Neuronal stem cell (in vitro differentiated cells): Measurements from ENCODE around the gene PLXNC1.

ENCODE experiments used
- DNase-seq: peaks from one replicate; pipeline ENCODE4 v3.0.0-alpha.2; 2013; ENCODE audit warnings: low spot score
- H2AFZ ChIP-seq: one replicate; pipeline ENCODE4 v1.6.1; 2013; ENCODE audit warnings: mild to moderate bottlenecking, low read length, inconsistent platforms
- H2AK5ac ChIP-seq: 2 replicates; pipeline ENCODE4 v1.6.1; 2013; ENCODE audit warnings: low read depth, mild to moderate bottlenecking, inconsistent platforms, low read length, moderate library complexity, mixed read lengths
- H2BK120ac ChIP-seq: 2 replicates; pipeline ENCODE4 v1.6.1; 2013; ENCODE audit warnings: low read depth, mild to moderate bottlenecking, inconsistent platforms, low read length, moderate library complexity, mixed read lengths
- H2BK12ac ChIP-seq: one replicate; pipeline ENCODE4 v1.6.1; 2013; ENCODE audit warnings: low read length, inconsistent platforms
- H2BK15ac ChIP-seq: 2 replicates; pipeline ENCODE4 v1.6.1; 2013; ENCODE audit warnings: mild to moderate bottlenecking, low read length, inconsistent platforms, mixed read lengths
- H2BK5ac ChIP-seq: one replicate; pipeline ENCODE4 v1.6.1; 2013; ENCODE audit warnings: inconsistent platforms, mild to moderate bottlenecking, low read length, moderate library complexity
- H3K14ac ChIP-seq: one replicate; pipeline ENCODE4 v1.6.1; 2013; ENCODE audit warnings: low read length, inconsistent platforms
- H3K18ac ChIP-seq: 2 replicates; pipeline ENCODE4 v1.6.1; 2013; ENCODE audit warnings: low read length, inconsistent platforms
- H3K23ac ChIP-seq: 2 replicates; pipeline ENCODE4 v1.6.1; 2013; ENCODE audit warnings: low read depth, mild to moderate bottlenecking, mixed read lengths, low read length, inconsistent platforms; ENCODE audit not compliant: poor library complexity
- H3K27ac ChIP-seq: replicated peaks from 3 replicates; pipeline ENCODE4 v1.5.1; 2013; ENCODE audit warnings: low read length, inconsistent platforms
- H3K27me3 ChIP-seq, 3 experiments: 2 replicates each; pipeline ENCODE4 v1.6.1; 2013; ENCODE audit warnings: low read length in 3 of 3, mild to moderate bottlenecking in 2 of 3, inconsistent platforms in 1 of 3, low read depth in 1 of 3, mixed read lengths in 1 of 3, moderate library complexity in 1 of 3; ENCODE audit not compliant: control insufficient read depth in 3 of 3, insufficient read depth in 3 of 3
- H3K36me3 ChIP-seq, 2 donors: replicated peaks in 1 of 2; 2 replicates each; pipeline ENCODE4 v1.6.1; 2013; ENCODE audit warnings: low read length in 2 of 2; ENCODE audit not compliant: control insufficient read depth in 2 of 2, insufficient read depth in 2 of 2
- H3K4ac ChIP-seq: 2 replicates; pipeline ENCODE4 v1.6.1; 2013; ENCODE audit warnings: inconsistent platforms, mild to moderate bottlenecking, low read length, moderate library complexity
- H3K4me1 ChIP-seq, 2 donors: 1 replicate in 1 of 2; 2 replicates in 1 of 2; pipeline ENCODE4 v1.6.1; 2013; ENCODE audit warnings: low read length in 2 of 2, low read depth in 1 of 2; ENCODE audit not compliant: control insufficient read depth in 2 of 2, insufficient read depth in 1 of 2
- H3K4me2 ChIP-seq: one replicate; pipeline ENCODE4 v1.6.1; 2013; ENCODE audit warnings: mild to moderate bottlenecking, low read length, inconsistent platforms; ENCODE audit not compliant: insufficient read depth, poor library complexity, severe bottlenecking
- H3K4me3 ChIP-seq, 2 donors: 2 replicates each; pipeline ENCODE4 v1.5.1; 2013; ENCODE audit warnings: low read length in 2 of 2, mild to moderate bottlenecking in 2 of 2, inconsistent platforms in 1 of 2, moderate library complexity in 1 of 2
- H3K79me1 ChIP-seq: one replicate; pipeline ENCODE4 v1.6.1; 2013; ENCODE audit warnings: low read depth, mild to moderate bottlenecking, inconsistent platforms, low read length, moderate library complexity
- H3K9ac ChIP-seq: one replicate; pipeline ENCODE4 v1.6.1; 2013; ENCODE audit warnings: mild to moderate bottlenecking, low read depth, low read length, inconsistent platforms; ENCODE audit not compliant: poor library complexity
- H3K9me3 ChIP-seq, 2 donors: replicated peaks in 1 of 2; 2 replicates each; pipeline versions ENCODE3 to v1.6.1; 2013; ENCODE audit warnings: low read length in 2 of 2, mild to moderate bottlenecking in 2 of 2, inconsistent platforms in 1 of 2, low read depth in 1 of 2, mixed read lengths in 1 of 2, moderate library complexity in 1 of 2; ENCODE audit not compliant: control insufficient read depth in 2 of 2, insufficient read depth in 1 of 2
- H4K8ac ChIP-seq: one replicate; pipeline ENCODE4 v1.6.1; 2013; ENCODE audit warnings: low read depth, mild to moderate bottlenecking, inconsistent platforms, low read length, moderate library complexity
- H4K91ac ChIP-seq: one replicate; pipeline ENCODE4 v1.6.1; 2013; ENCODE audit warnings: low read length, low read depth, mild to moderate bottlenecking, inconsistent platforms; ENCODE audit not compliant: poor library complexity
- WGBS, 2 donors: extraction: QIAGEN DNeasy Blood & Tissue Kit; methylation state at CpG; one replicate each; pipeline ENCODE4 v1.1.7; 2013; ENCODE audit warnings: missing lambda C conversion rate in 2 of 2, mixed read lengths in 1 of 2; ENCODE audit not compliant: insufficient read length in 2 of 2, insufficient replicate concordance in 1 of 2; ENCODE audit errors: extremely low coverage in 2 of 2; 5-methylcytosine and 5-hydroxymethylcytosine counted together

Gene PLXNC1

DNA sequence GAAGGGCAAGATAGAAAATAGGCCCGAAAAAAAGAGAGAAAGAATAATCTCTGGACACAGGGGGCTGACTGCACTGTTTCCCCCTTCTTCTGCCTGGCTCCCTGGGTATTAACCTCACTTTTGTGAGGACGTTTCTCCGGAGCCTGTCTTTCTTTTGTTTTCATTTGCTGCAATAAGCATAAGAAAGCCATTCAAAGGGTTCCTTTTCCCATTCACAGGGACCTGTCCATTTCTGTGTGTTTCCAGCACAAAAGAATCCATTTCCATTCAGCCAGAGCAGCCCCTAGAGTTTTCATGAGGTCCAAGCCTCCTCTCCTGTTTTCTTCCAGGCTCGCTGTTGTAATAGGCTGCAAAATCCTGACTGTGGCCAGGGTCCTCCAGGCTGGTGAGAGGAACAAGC is 16.8 kb downstream of the PLXNC1 start:
- H4K8ac ChIP-seq = no peak overlapping the region
- peak; percentile 42 for DNase-seq
- no CpG with 5 or more reads among the region's 4 CpGs for WGBS, 2 donors
- peak overlapping the region; percentile 77 for H3K27ac ChIP-seq
- H3K18ac ChIP-seq = no peak overlapping the region
- no peaks in the 10 kb centered on the region for H3K27me3 ChIP-seq
- H3K4me2 ChIP-seq = no peak overlapping the region
- no peaks in the 10 kb centered on the region for H3K9me3 ChIP-seq
- no peaks in the 10 kb centered on the region for H3K36me3 ChIP-seq
- no peak overlapping the region for H2BK12ac ChIP-seq
- no peak overlapping the region for H3K4ac ChIP-seq
- H3K9ac ChIP-seq = no peak overlapping the region
- H3K4me1 ChIP-seq = peaks cover 20 to 25% of the 10 kb centered on the region in 2 donors
- H4K91ac ChIP-seq = no peak overlapping the region
- no peak overlapping the region for H2AK5ac ChIP-seq
- no peak overlapping the region for H3K14ac ChIP-seq
- peak overlapping the region in 1 of 2 donors; percentile 40 for H3K4me3 ChIP-seq
- no peak overlapping the region for H2BK120ac ChIP-seq
- H2BK15ac ChIP-seq = no peak overlapping the region
- H2BK5ac ChIP-seq = no peak overlapping the region
- peak overlapping the region; percentile 80 for H2AFZ ChIP-seq
- no peak overlapping the region for H3K23ac ChIP-seq
- no peaks in the 10 kb centered on the region for H3K79me1 ChIP-seq

DNA sequence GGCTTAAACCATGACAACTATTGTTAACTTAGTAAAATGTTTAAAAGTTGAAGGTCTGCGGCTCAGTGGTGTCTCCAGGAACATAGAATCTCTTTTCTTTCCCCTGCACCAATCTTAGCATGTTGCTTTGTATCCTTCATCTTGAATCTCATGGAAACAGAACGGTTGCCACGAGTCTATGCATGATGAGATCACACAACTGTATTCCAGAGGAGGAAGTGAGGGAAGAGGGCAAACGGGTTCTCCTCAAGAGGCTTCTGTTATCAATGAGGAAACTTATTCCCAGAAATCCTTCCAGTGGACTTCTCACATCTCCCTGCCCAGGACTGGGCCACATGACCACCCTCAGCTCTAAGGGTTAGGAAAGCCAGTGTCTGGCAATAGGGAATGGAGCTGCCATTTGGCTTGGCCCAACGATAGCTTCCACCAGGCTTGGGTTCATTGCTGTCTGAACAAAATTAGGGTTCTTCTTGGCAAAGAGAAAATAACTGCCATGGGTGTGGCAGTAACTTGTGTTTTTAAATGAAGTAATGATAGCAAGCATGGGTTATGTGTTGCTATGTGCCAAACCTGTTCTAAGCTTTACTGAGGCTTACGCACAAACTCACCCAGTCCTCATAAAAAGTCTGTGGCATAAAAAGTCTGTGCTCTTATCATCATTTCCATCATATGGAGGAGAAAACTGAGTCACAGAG is 17.4 kb downstream of the PLXNC1 start:
- Histone ChIP-seq H3K9ac (no peak overlapping the region), H3K4me3 (peak overlapping the region in 1 of 2 donors; percentile 40), H3K14ac (no peak overlapping the region), H3K4ac (no peak overlapping the region), H2AK5ac (no peak overlapping the region), H3K79me1 (no peaks in the 10 kb centered on the region), H3K23ac (no peak overlapping the region), H3K4me2 (no peak overlapping the region), H4K8ac (no peak overlapping the region), H3K36me3 (no peaks in the 10 kb centered on the region), H3K27ac (peak overlapping the region; percentile 77), H2AFZ (peak overlapping the region; percentile 80), H2BK15ac (no peak overlapping the region), H2BK5ac (no peak overlapping the region), H2BK120ac (no peak overlapping the region), H3K27me3 (no peaks in the 10 kb centered on the region), H2BK12ac (no peak overlapping the region), H3K9me3 (no peaks in the 10 kb centered on the region), H3K4me1 (peaks cover 20 to 25% of the 10 kb centered on the region in 2 donors), H3K18ac (no peak overlapping the region), H4K91ac (no peak overlapping the region)
- WGBS, 2 donors = no CpG with 5 or more reads among the region's 6 CpGs
- no peak for DNase-seq

DNA sequence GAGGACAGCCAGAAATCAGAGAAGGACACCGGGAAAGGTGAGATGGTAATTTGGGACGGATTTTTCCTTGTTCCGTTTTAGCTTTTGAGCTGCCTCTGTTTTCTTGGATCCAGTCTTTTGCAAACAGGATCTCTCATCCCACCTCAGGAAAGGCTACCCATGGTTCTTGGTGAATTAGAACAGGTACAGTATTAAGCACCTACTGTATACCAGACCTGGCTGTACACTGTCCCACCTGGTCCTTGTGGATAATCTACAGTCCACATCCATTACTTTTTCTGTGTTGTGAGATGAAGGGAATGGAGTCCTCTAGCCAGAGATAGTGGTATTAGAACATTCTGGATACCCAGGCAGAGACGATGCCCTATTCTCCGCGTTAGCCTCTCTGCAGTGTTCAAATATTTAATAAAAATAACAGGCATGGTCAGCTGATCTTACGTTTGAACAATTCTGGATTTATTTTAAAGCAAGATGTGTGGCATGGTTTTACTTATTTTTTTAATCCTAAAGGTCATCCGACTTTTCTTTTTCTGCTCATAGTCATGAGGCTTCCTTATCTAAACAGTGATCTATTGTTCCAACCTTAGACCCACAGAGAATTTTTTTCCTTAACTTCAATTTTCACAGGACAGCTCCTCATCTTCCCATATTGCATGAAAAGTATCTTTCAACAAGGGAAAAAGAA is 18.8 kb downstream of the PLXNC1 start:
- Histone ChIP-seq H3K4ac (no peak overlapping the region), H3K27ac (no peak overlapping the region), H3K18ac (no peak overlapping the region), H2BK12ac (no peak overlapping the region), H3K4me2 (no peak overlapping the region), H3K4me3 (no peak overlapping the region), H3K14ac (no peak overlapping the region), H4K91ac (no peak overlapping the region), H3K27me3 (no peaks in the 10 kb centered on the region), H2AK5ac (no peak overlapping the region), H2BK15ac (no peak overlapping the region), H3K79me1 (no peaks in the 10 kb centered on the region), H2BK5ac (no peak overlapping the region), H2BK120ac (no peak overlapping the region), H3K9ac (no peak overlapping the region), H2AFZ (no peak overlapping the region), H3K4me1 (peaks cover 27% of the 10 kb centered on the region in 2 donors), H3K9me3 (no peaks in the 10 kb centered on the region), H3K23ac (no peak overlapping the region), H4K8ac (no peak overlapping the region), H3K36me3 (no peaks in the 10 kb centered on the region)
- DNase-seq = no peak
- no CpG with 5 or more reads among the region's 8 CpGs for WGBS, 2 donors

DNA sequence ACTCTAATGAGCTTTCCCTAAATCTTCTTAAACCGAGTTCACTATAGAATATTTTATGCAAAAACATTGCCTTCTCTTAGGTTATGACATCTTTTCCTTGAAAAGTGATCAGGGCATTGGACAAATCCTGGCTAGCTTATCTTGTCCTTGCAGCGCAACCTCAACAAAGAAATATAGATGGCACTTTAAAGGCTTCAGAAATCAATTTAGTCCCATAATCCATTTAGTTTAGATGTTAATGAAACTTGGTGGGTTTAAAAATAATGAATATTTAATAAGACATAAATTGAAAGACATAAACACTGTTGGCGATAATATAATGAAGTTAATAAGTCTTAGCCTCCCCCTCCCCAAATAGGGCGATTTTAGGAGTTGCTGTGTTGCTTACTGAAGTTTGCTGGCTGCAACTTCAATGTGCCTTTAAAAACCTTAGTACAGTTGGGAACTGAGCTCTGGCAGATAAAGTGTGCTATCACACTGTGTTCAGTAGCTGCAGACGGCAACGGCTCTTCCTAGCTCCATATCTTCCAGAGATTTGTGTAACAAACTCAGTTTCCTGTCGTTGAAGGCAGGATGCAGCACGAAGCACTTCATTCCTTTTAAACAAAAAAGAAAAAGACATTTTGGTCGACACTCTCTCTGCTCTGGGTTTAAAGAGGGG is 19.5 kb downstream of the PLXNC1 start:
- Histone ChIP-seq H3K9me3 (no peaks in the 10 kb centered on the region), H3K27ac (no peak overlapping the region), H2BK5ac (no peak overlapping the region), H3K4me2 (no peak overlapping the region), H3K4me1 (peaks cover 27 to 30% of the 10 kb centered on the region in 2 donors), H2AFZ (peak overlapping the region; percentile 53), H2BK12ac (no peak overlapping the region), H3K23ac (no peak overlapping the region), H2AK5ac (no peak overlapping the region), H3K9ac (no peak overlapping the region), H3K36me3 (no peaks in the 10 kb centered on the region), H3K4ac (no peak overlapping the region), H3K18ac (no peak overlapping the region), H2BK15ac (no peak overlapping the region), H4K8ac (no peak overlapping the region), H3K79me1 (no peaks in the 10 kb centered on the region), H3K4me3 (no peak overlapping the region), H3K14ac (no peak overlapping the region), H4K91ac (no peak overlapping the region), H2BK120ac (no peak overlapping the region), H3K27me3 (no peaks in the 10 kb centered on the region)
- no CpG with 5 or more reads among the region's 9 CpGs for WGBS, 2 donors
- DNase-seq = no peak
